HCT116 (cell line): Measurements from ENCODE around the gene GMPPB.

ENCODE experiments used
- CEBPB ChIP-seq: IDR thresholded peaks from 2 replicates; pipeline ENCODE4 v1.6.1; 2012; ENCODE audit warnings: low read depth
- EGR1 ChIP-seq: IDR thresholded peaks from 2 replicates; pipeline ENCODE4 v1.6.1; 2012; ENCODE audit warnings: low read depth
- EZH2 ChIP-seq: fragments of 200-600 bp; sonication (generic); IDR thresholded peaks from 2 replicates; pipeline ENCODE4 v1.6.1; 2017; ENCODE audit warnings: antibody characterized with exemption, mixed run types
- EZH2phosphoT487 ChIP-seq: fragments of 200-600 bp; IDR thresholded peaks from 2 replicates; pipeline ENCODE4 v1.6.1; 2018; ENCODE audit warnings: antibody characterized with exemption, borderline replicate concordance
- POLR2A ChIP-seq: IDR thresholded peaks from 2 replicates; pipeline ENCODE4 v1.7.0; 2011; ENCODE audit warnings: borderline replicate concordance; ENCODE audit not compliant: insufficient read depth, insufficient read length; ENCODE audit errors: extremely low read depth
- POLR2AphosphoS5 ChIP-seq: IDR thresholded peaks from 2 replicates; pipeline ENCODE4 v1.6.1; 2011; ENCODE audit warnings: mild to moderate bottlenecking, low read depth, low read length, moderate library complexity
- SIN3A ChIP-seq: IDR thresholded peaks from 2 replicates; pipeline ENCODE4 v1.6.1; 2012; ENCODE audit warnings: low read depth
- SP1 ChIP-seq: IDR thresholded peaks from 2 replicates; pipeline ENCODE4 v1.6.1; 2012; ENCODE audit warnings: low read depth
- SRF ChIP-seq: IDR thresholded peaks from 2 replicates; pipeline ENCODE4 v1.6.1; 2012; ENCODE audit warnings: low read depth
- TF ChIP-seq, protein P1 (sequence below), 3 experiments: fragments of 200-600 bp in 1 of 3; sonication (generic) in 1 of 3; IDR thresholded peaks in 2 of 3; conservative IDR thresholded peaks in 1 of 3; 2 replicates each; pipeline ENCODE4 v1.5.1; 2012 to 2017; ENCODE audit warnings: low read depth in 2 of 3, low read length in 2 of 3, antibody characterized with exemption in 1 of 3, borderline replicate concordance in 1 of 3, control low read depth in 1 of 3, mild to moderate bottlenecking in 1 of 3, mixed read lengths in 1 of 3, mixed run types in 1 of 3, moderate library complexity in 1 of 3; ENCODE audit not compliant: insufficient read depth in 1 of 3
- TF ChIP-seq, protein P2 (sequence below): IDR thresholded peaks from 2 replicates; pipeline ENCODE4 v1.6.1; 2012; ENCODE audit warnings: low read depth
- TF ChIP-seq, protein P3 (sequence below): IDR thresholded peaks from 2 replicates; pipeline ENCODE4 v1.6.1; 2011; ENCODE audit warnings: mild to moderate bottlenecking, low read length, moderate library complexity; ENCODE audit not compliant: insufficient replicate concordance; ENCODE audit errors: extremely low read depth
- TF ChIP-seq, protein P4 (sequence below): IDR thresholded peaks from 2 replicates; pipeline ENCODE4 v1.6.1; 2012
- TF ChIP-seq, protein P5 (sequence below): IDR thresholded peaks from 2 replicates; pipeline ENCODE4 v1.6.1; 2012

DNA sequence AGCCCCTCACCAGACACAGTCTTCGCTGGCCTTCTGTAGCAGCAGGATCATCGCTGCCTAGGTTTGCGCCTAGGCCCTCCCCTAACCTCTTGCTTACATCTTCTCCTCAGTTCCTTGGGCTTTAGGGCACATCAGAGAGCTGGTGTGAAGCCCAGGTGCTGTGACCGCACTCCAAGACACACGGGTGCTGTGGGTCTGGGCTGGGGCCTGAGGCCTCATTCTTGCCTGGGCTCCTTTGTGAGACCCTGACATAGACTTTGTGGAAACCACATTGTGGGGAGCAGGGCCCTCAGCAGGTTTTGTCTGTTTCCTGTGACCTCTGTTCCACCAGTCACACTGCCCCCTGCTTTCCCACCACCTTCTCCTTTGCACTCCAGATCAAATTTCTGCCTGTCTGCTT lies 12.3 kb downstream of the GMPPB start:
- TF ChIP-seq, protein P1, sequence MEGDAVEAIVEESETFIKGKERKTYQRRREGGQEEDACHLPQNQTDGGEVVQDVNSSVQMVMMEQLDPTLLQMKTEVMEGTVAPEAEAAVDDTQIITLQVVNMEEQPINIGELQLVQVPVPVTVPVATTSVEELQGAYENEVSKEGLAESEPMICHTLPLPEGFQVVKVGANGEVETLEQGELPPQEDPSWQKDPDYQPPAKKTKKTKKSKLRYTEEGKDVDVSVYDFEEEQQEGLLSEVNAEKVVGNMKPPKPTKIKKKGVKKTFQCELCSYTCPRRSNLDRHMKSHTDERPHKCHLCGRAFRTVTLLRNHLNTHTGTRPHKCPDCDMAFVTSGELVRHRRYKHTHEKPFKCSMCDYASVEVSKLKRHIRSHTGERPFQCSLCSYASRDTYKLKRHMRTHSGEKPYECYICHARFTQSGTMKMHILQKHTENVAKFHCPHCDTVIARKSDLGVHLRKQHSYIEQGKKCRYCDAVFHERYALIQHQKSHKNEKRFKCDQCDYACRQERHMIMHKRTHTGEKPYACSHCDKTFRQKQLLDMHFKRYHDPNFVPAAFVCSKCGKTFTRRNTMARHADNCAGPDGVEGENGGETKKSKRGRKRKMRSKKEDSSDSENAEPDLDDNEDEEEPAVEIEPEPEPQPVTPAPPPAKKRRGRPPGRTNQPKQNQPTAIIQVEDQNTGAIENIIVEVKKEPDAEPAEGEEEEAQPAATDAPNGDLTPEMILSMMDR (IDR thresholded peaks at IDR 0.05 in 2 of 3, conservative IDR thresholded peaks at IDR 0.05 in 1 of 3; ENCODE audit: borderline replicate concordance in 1 of 3, insufficient read depth in 1 of 3, low read depth in 2 of 3, low read length in 2 of 3): no peak
- TF ChIP-seq, protein P2, sequence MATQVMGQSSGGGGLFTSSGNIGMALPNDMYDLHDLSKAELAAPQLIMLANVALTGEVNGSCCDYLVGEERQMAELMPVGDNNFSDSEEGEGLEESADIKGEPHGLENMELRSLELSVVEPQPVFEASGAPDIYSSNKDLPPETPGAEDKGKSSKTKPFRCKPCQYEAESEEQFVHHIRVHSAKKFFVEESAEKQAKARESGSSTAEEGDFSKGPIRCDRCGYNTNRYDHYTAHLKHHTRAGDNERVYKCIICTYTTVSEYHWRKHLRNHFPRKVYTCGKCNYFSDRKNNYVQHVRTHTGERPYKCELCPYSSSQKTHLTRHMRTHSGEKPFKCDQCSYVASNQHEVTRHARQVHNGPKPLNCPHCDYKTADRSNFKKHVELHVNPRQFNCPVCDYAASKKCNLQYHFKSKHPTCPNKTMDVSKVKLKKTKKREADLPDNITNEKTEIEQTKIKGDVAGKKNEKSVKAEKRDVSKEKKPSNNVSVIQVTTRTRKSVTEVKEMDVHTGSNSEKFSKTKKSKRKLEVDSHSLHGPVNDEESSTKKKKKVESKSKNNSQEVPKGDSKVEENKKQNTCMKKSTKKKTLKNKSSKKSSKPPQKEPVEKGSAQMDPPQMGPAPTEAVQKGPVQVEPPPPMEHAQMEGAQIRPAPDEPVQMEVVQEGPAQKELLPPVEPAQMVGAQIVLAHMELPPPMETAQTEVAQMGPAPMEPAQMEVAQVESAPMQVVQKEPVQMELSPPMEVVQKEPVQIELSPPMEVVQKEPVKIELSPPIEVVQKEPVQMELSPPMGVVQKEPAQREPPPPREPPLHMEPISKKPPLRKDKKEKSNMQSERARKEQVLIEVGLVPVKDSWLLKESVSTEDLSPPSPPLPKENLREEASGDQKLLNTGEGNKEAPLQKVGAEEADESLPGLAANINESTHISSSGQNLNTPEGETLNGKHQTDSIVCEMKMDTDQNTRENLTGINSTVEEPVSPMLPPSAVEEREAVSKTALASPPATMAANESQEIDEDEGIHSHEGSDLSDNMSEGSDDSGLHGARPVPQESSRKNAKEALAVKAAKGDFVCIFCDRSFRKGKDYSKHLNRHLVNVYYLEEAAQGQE: no peak
- TF ChIP-seq EZH2: no peak
- TF ChIP-seq POLR2A: no peak
- TF ChIP-seq, protein P3, sequence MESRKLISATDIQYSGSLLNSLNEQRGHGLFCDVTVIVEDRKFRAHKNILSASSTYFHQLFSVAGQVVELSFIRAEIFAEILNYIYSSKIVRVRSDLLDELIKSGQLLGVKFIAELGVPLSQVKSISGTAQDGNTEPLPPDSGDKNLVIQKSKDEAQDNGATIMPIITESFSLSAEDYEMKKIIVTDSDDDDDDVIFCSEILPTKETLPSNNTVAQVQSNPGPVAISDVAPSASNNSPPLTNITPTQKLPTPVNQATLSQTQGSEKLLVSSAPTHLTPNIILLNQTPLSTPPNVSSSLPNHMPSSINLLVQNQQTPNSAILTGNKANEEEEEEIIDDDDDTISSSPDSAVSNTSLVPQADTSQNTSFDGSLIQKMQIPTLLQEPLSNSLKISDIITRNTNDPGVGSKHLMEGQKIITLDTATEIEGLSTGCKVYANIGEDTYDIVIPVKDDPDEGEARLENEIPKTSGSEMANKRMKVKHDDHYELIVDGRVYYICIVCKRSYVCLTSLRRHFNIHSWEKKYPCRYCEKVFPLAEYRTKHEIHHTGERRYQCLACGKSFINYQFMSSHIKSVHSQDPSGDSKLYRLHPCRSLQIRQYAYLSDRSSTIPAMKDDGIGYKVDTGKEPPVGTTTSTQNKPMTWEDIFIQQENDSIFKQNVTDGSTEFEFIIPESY: no peak
- TF ChIP-seq SRF: no peak
- no peak for TF ChIP-seq SIN3A
- TF ChIP-seq EGR1: no peak
- no peak for TF ChIP-seq CEBPB
- TF ChIP-seq SP1: no peak
- no peak for TF ChIP-seq EZH2phosphoT487
- TF ChIP-seq, protein P4, sequence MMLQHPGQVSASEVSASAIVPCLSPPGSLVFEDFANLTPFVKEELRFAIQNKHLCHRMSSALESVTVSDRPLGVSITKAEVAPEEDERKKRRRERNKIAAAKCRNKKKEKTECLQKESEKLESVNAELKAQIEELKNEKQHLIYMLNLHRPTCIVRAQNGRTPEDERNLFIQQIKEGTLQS: no peak
- TF ChIP-seq, protein P5, sequence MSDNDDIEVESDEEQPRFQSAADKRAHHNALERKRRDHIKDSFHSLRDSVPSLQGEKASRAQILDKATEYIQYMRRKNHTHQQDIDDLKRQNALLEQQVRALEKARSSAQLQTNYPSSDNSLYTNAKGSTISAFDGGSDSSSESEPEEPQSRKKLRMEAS: no peak
- TF ChIP-seq POLR2AphosphoS5: no peak
